Mesenteric fat pad (tissue), 1 donor: ENCODE measurements around the gene PAQR4. TPM values are rescaled to one million over a fixed set of nuclear protein-coding genes. Genes with fewer than 3 reads are reported as not detected.
A peak's percentile ranks its signal among the peaks of the same experiment; 100 is the strongest.

Experiments
- DNase-seq: peaks from one replicate; pipeline ENCODE4 v3.0.0-alpha.2; 2020; ENCODE audit warnings: low spot score
- total RNA-seq: library from RNA; stranded (reverse); fragmentation: NEBNext Ultra II Directional; extraction: Animal tissue kit (Norgen Biotek cat#: 25700); gene quantifications from one replicate; pipeline ENCODE4 v1.2.1, GENCODE V29; 2021
- donor health status: DM: yes; HTN: yes; CAD: no.

The PAQR4 gene
- total RNA-seq, 1 donor from 2014 or later = 4.5 TPM

- no peak for DNase-seq
Observed at GRCh38 chr16:2977440-2977839, 8.3 kb downstream of the PAQR4 start.

DNA sequence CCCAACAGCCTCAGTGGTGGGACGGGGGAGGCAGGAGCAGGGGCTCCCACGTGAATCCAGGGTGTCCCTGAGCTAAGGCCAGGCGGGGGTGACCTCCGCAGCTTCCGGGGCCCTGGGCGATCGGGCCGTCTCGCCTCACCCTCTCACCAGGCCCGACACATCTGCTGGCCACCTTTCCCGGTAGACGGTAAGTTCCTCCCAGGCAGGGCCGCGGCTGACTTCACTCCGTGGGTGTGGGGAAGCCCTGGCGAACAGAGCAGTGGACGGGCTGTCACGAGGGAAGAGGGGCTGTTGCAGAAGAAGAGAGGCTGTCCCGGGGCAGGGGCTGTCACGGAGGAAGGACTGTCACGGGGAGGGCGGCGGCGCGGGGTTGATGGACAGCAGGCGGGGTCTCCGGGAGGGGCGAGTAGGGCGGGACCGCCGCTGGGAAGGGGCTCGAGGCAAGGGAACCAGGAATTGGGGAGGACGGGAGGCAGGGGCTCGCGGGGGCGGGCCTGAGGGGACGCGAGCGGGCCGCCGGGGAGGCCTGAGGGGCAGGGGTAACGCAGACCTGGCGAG, 10.6 kb downstream of the PAQR4 start:
- DNase-seq = no peak

DNA sequence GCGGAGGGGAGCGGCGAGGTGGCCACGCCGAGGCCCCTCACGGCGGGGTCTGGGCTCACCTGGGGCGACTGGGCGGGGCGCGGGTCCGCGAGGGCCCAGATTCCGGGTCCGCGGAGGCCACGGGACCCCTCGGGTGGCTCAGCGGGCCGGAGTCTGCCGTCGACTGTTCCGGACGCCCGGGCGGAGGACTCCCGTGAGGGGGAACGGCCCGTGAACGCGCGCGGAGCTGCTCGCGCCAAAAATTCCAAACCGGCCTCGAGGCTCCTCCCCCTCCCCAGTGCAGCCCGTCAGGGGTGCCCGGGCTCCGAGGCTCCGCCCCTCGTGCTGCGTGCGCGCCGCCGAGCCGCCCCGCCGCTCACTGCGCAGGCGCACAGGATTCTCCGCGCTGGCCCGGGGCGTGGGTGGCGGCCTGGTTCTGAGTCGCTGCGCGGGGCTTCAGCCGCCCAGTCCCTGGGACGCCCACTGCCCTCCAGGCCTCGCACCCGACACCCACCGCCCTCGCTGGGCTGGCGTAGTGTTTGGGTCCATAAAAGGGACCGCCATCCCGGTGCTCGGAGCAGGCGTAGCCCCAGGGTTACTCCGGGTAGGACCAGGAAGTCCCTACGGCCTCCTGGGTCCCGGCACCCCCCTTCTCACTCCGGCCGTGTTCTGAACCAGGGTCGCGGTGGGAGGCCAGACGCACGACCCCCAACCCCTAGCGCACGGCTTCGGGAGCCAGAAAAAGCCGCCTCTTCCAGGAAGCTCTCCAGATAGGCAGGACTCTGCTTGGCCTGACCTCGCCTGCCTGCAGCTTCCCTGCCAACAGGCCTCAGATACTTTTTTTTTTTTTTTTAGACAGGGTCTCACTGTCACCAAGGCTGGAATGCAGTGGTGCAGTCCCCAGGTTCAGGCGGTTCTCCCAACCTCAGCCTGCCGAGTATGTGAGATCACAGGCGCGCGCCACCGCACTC, 11.4 kb downstream of the PAQR4 start, which contains the start of gene PKMYT1:
Gene PKMYT1, minus strand, starts transcription at position 220 of the 950 bp plus-strand sequence. CDS start 789 bp downstream, outside the sequence.
- DNase-seq = peak; percentile 98

DNA sequence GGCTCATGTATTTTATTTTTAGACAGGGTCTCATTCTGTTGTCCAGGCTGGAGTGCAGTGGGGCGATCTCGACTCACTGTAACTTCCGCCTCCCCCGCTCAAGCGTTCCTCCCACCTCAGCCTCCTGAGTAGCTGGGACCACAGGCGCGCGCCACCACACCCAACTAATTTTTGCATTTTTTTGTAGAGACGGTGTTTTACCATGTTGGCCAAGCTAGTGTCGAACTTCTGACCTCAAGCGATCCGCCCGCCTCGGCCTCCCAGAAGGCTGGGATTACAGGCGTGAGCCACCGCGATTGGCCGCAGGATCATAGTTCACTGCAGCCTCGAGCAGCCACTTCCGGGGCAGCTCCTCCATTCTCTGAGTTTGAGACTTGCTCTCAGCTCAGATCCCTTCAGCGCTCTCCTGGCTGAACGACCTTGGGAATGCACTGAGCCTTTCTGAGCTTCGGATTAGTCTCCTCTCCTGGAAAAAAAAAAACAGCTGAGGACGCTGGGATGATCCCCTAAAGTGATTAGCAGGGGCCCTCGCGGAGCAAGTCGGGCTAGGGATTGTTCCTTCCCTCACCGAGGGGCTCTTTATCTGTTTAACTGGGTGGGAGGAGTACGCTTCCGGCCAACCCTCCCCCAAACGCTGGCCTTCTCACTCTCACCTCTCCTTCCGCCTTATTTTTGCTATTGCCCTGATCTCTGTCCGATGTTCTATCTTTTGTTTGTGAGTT, 12.2 kb downstream of the PAQR4 start:
- DNase-seq = no peak

GRCh38 chr16:2981899-2982250, 12.7 kb downstream of the PAQR4 start:
- DNase-seq = no peak

GRCh38 chr16:2982402-2982801, 13.3 kb downstream of the PAQR4 start:
- no peak for DNase-seq

- peak; percentile 95 for DNase-seq
Observed at GRCh38 chr16:2983706-2984136, 14.6 kb downstream of the PAQR4 start.

DNA sequence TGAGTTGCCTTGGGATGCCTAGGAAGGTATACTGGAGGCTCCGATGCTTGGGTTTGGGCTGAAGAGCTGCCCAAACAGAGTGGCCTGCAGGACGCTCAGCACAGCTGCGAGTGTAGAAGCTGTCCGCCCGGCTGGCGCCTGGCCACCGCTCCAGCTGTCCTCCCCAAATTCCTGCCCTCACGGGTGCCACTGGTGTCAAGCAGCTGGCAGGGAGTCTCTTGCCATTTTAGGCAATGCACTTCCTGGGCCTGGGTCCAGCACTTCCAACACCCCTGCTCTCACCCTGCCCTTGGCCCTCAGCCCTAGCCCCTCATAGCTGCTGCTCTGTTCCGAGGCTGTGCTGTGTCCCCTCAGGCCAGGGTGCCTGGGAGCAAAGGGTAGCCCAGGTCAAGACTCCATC, 16.3 kb downstream of the PAQR4 start:
- DNase-seq = no peak

DNA sequence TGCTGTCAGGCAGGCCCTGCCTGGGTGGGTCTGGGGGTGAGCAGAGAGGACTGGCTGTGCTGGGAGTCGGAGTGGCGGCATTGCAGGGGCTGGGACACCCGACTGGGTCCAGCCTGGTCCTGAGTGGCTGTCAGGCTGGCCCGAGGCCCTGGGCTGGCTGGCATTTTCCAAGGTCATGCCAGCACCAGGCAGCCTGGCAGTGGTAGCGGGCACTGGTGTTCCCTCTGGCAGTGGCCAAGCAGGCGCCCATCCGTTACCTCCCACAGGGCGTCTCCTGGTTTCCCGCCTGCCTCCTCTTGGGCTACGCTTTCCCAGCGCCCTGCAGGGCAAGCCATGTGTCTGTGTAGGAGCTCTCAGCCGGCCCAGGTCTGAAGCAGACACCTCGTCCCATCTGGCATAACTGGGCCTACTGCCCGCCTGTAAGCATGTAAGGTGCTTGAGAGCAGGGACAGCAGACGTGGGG, 16.8 kb downstream of the PAQR4 start:
- DNase-seq = no peak

DNA sequence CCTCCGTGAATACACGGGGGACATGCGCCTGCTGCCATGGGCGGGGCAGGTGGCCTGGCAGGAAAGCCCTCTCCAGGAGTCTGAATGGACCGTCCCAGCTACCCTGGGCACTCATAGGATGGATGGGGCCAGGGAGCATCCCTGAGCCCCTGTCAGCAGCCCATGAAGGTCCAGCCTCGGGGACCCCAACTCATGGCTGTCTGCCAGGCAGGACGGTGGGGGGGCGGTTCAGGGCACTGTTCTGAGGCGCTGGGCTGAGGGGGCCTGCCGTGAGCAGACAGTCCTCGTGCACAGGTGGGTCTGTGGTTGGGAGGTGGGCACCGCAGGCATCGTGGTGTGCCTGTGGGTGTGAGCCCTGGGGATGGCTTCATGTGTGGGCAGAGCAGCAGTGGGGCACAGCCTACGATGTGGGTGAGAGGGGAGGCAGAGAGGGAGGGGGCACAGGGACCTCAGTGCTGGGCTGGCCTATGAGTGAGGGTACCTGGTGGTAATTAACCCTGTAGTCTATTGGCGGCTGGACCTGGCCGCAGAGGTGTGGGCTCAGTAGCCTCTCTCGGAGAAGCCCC, 17.6 kb downstream of the PAQR4 start:
- no peak for DNase-seq

DNA sequence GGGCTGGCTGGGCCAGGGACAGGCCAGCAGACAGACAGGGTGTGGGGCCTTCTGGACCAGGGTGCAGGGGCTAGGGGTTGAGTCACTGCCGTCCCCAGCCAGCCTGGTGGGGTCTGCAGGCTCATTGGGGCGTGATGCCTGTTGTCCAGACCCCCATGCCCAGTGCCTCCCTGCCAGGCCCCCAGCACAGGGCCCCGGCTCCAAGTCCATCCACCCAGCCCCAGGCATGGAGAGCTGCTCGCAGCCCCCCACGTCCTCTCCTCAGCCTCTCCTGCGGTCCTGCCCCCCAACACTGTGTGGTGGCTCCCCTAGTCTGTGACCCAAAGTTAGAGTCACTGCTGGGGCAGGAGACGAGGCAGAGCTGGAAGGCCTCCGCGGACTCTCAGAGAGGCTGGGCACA, 18.1 kb downstream of the PAQR4 start:
- no peak for DNase-seq

DNA sequence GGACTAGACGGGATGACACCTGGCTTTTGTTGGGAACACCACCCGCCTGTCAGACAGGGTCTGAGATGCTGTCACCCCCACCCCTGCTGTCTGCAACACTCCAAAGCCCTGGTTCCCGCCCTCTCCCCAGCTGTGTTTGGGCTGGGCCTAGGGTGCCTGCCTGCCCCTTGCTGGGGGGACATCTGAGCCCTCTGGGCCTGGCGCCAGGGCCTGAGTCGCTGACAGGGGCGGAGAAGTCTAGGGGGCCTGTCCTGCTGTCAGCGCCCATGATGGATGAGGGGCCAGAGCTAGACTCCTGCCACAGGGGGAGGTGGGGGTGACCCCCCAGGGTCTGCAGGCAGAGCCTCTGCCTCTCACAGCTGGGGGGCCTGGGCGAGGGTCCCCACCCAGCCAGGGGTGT, 18.7 kb downstream of the PAQR4 start:
- DNase-seq = no peak

GRCh38 chr16:2988590-2989099, 19.5 kb downstream of the PAQR4 start:
- no peak for DNase-seq

- no peak for DNase-seq
Observed at GRCh38 chr16:2990891-2991290, 21.7 kb downstream of the PAQR4 start.

DNA sequence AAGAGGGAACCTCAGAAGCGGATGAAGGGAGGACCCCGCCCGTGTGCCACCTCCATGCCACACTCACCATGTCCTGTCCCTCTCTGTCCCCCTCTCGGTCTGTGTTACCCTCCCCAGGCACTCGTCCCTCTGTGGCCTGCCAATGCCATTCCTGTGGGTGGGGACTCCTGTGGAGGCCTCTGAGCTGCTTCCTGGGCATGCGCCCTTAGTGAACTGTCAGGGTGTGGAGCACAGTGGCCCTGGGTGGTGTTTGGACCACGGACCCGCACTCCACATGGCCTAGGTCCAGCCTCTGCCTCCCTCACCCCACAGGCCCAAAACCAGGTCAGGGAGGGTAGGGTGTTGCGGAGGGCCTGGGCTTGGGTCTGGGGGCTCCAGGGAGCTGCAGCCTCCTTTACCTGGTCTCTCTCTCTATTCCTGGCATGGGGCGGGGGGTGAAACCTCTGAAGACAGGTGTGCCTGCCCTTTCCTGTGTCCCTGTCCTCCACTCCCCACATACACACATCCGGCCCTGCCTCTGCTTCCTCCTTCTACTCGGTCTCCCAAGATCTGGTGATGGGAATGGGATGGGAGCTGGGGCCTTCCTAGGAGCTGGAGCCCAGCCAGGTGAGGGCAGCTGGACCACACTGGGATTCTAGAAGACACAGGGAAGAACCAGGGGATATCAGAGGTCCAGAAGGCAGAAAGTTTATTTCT, 22.6 kb downstream of the PAQR4 start:
- DNase-seq = no peak

DNA sequence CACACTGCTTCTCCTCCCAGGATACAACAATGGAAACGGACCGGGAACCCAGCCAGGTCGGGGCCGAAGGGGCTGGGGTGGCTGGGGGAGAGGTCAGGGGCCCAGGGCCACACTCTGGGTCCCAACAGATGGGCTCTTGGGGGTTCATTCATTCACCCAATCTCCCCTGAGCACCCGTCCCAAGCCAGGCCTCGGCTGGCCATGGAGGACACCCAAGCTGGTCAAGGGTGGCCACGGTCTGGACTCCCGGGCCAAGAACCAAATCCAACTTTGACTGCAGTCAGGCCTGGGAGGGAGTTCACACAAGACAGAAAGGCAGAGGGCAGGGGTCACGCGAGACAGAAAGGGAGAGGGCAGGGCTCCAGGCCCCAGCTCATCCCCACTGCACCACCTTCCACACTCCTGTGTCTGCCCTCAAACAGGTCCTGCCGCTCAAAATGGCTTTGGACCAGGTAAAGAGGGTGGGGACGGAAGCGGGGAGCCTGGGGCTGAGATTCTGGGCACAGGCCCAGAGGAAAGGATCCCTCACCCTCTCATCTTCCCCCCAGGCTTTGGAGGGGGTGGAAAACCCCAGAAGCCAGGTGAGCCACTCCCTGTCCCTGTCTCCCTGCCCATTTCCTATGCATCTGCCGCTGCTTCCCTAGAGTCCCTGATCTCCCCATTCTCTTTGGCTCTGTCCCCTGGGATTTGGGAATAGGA, 23.4 kb downstream of the PAQR4 start:
- DNase-seq = no peak

DNA sequence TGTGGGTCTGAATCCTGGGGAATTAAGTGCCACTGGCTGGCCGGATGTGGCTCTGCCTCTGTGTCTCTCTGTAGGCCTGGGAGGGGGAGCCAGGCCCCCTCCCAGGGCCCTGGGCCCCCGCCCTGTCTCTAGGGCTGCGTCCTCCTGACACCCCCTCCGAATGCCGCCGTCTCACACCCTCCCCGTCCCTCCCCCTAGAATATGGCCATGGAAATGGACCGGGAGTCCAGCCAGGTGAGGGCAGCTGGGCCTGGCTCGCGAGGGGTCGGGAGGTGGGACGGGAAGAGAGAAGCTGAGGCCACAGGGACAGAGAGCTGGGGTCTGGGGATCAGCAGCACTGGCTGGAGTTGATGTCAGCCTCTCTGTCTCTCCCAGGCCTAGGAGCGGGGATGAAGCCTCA, 27.1 kb downstream of the PAQR4 start:
- no peak for DNase-seq

DNA sequence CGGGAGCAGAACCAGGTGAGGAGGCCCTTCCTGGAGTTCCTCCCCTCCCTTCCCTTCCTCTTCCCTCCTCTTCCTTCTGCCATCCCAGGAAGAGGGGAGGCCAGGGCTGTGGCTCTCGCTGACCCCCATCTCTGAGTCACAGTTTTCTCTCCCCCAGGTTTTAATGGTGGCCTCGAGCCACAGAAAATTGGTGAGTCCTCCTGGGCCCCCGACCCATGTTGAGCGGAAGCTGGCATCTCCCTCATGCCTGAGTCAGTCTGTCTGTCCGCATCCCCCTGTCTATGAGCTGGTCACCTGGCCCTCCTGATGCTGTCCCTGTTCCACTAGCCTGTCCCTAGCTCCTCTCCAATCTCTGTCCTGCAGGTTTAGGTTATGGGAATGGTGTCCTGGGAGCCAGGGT, 30.8 kb downstream of the PAQR4 start:
- no peak for DNase-seq

DNA sequence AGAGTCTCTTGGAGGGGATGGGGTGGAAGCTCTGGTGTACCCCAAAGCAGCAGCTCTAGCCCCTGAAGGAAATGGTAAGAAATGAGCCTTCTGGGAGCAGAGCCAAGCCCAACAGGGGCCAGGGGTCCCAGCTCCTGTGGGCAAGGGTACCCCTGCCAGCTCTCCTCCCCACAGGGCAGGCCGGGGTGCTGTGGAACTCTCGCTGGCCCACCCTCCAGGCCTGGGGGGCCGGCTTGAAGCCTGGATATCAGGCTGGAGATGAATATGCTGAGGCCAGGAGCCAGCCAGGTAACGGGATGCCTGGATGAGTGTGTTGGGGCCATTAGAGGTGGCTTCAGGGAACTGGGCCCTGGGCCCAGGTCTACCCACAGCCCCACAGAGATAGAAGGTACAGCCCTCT, 31.4 kb downstream of the PAQR4 start:
- no peak for DNase-seq

- DNase-seq = no peak
Observed at GRCh38 chr16:3001316-3001715, 32.2 kb downstream of the PAQR4 start.
